ENCODE results near the gene CTNNA2.

DNA sequence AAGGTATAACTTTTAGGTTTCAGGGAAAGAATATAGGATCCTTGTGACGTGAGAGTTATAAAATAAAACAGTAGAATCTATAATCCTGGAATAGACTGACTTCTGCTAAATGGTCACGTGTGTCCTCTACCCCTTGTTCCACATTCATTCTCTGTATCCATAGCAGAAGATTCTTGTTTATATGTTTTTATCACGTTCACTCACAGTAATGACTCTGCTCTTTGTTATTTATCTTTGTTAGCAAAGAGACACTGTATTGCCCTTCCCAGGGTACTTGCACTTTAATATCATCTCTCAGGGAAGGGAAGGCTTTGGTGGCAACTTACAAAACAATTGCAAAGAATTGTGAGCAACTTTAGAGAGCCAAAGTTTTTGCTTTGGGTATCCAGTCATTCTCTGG lies 997.9 kb downstream of the CTNNA2 start:
- TF ChIP-seq POLR2A (IDR thresholded peaks at IDR 0.05) (no peak), CTCF (IDR thresholded peaks at IDR 0.05) (no peak)

Data from uterus (tissue), 2 donors.